LNCAP (cell line): Measurements from ENCODE around the gene ABO.

Source experiments
- CTCF ChIP-seq: fragments of 450-650 bp; IDR thresholded peaks from 2 replicates; pipeline ENCODE4 v1.5.1; 2017; ENCODE audit warnings: mild to moderate bottlenecking

The ABO gene

GRCh38 chr9:133309608-133310007 lies 34.6 kb upstream of the ABO start:
- TF ChIP-seq CTCF: no peak

GRCh38 chr9:133307301-133307700 lies 32.3 kb upstream of the ABO start:
- no peak for TF ChIP-seq CTCF

GRCh38 chr9:133306242-133307204 lies 31.5 kb upstream of the ABO start:
- no peak for TF ChIP-seq CTCF

- TF ChIP-seq CTCF: no peak
These were observed 30.7 kb upstream of the ABO start for GRCh38 chr9:133305731-133306130.

GRCh38 chr9:133304477-133305377 lies 29.7 kb upstream of the ABO start:
- no peak for TF ChIP-seq CTCF

GRCh38 chr9:133304158-133304470 lies 29.1 kb upstream of the ABO start:
- no peak for TF ChIP-seq CTCF

- TF ChIP-seq CTCF: no peak
These were observed 28.5 kb upstream of the ABO start for GRCh38 chr9:133303266-133304157.
